Keratinocyte (primary cell): ENCODE measurements around the gene SPATA12. TPM values are rescaled to one million over a fixed set of nuclear protein-coding genes. Genes with fewer than 3 reads are reported as not detected.

Experiments
- DNase-seq: peaks from one replicate; pipeline ENCODE4 v3.0.0-alpha.2; 2011; ENCODE audit warnings: low read depth, missing footprints, low spot score
- FAIRE-seq: peaks from 2 replicates; lab custom pipeline; 2011; peaks lifted over from hg19 to GRCh38; lab: Jason Lieb, UNC
- H2AFZ ChIP-seq: 2 replicates; pipeline ENCODE4 v1.6.0; 2012; ENCODE audit warnings: low read length, control low read depth, inconsistent platforms; ENCODE audit not compliant: control insufficient read depth
- H3K27ac ChIP-seq: 2 replicates; pipeline ENCODE4 v1.5.1; 2011; ENCODE audit warnings: low read length; ENCODE audit not compliant: control insufficient read depth, insufficient read depth
- H3K27me3 ChIP-seq: 3 replicates; pipeline ENCODE4 v1.6.0; 2011; ENCODE audit warnings: low read length; ENCODE audit not compliant: control insufficient read depth, insufficient read depth; ENCODE audit errors: extremely low read depth
- H3K36me3 ChIP-seq, 2 experiments: 2 replicates in 1 of 2; 3 replicates in 1 of 2; pipeline ENCODE4 v1.5.1; 2011; ENCODE audit warnings: low read length in 2 of 2, mild to moderate bottlenecking in 1 of 2; ENCODE audit not compliant: control insufficient read depth in 2 of 2, insufficient read depth in 2 of 2; ENCODE audit errors: extremely low read depth in 1 of 2
- H3K4me1 ChIP-seq: 3 replicates; pipeline ENCODE4 v1.5.1; 2011; ENCODE audit warnings: low read length; ENCODE audit not compliant: control insufficient read depth, insufficient read depth; ENCODE audit errors: extremely low read depth
- H3K4me2 ChIP-seq: 3 replicates; pipeline ENCODE4 v1.6.0; 2011; ENCODE audit warnings: low read depth, low read length; ENCODE audit not compliant: control insufficient read depth, insufficient read depth; ENCODE audit errors: extremely low read depth
- H3K4me3 ChIP-seq, 3 experiments: fragments of 200-600 bp in 1 of 3; sonication (generic) in 1 of 3; 2 replicates in 2 of 3; 3 replicates in 1 of 3; pipeline ENCODE4 v1.5.1; 2011 to 2016; ENCODE audit warnings: low read length in 3 of 3, mild to moderate bottlenecking in 3 of 3, control low read depth in 2 of 3, inconsistent platforms in 1 of 3, low read depth in 1 of 3, mixed read lengths in 1 of 3, mixed run types in 1 of 3, moderate library complexity in 1 of 3; ENCODE audit not compliant: control insufficient read depth in 2 of 3, insufficient read depth in 2 of 3; ENCODE audit errors: extremely low read depth in 1 of 3
- H3K79me2 ChIP-seq: 2 replicates; pipeline ENCODE4 v1.6.0; 2012; ENCODE audit warnings: low read length; ENCODE audit not compliant: control insufficient read depth, insufficient read depth
- H3K9ac ChIP-seq: 3 replicates; pipeline ENCODE4 v1.6.0; 2011; ENCODE audit warnings: low read length; ENCODE audit not compliant: control insufficient read depth, insufficient read depth; ENCODE audit errors: extremely low read depth
- H3K9me1 ChIP-seq: 3 replicates; pipeline ENCODE4 v1.6.0; 2011; ENCODE audit warnings: low read length; ENCODE audit not compliant: control insufficient read depth, insufficient read depth; ENCODE audit errors: extremely low read depth
- H3K9me3 ChIP-seq: 2 replicates; pipeline ENCODE4 v1.5.1; 2012; ENCODE audit warnings: low read depth, low read length; ENCODE audit not compliant: control insufficient read depth
- H4K20me1 ChIP-seq: 3 replicates; pipeline ENCODE4 v1.6.0; 2011; ENCODE audit warnings: low read length; ENCODE audit not compliant: control insufficient read depth, insufficient read depth; ENCODE audit errors: extremely low read depth
- CTCF ChIP-seq, 3 experiments: IDR thresholded peaks in 1 of 3; conservative IDR thresholded peaks in 1 of 3; optimal IDR thresholded peaks in 1 of 3; 2 replicates in 2 of 3; 3 replicates in 1 of 3; pipeline versions ENCODE3 to v1.5.1; 2011; ENCODE audit warnings: low read length in 3 of 3, mild to moderate bottlenecking in 3 of 3, moderate library complexity in 2 of 3, control low read depth in 1 of 3, inconsistent platforms in 1 of 3; ENCODE audit not compliant: insufficient read depth in 2 of 3; ENCODE audit errors: extremely low read depth in 1 of 3
- EZH2 ChIP-seq: IDR thresholded peaks from one replicate; pipeline ENCODE4 v1.6.1; 2012; ENCODE audit warnings: inconsistent platforms, mild to moderate bottlenecking, low read length, moderate library complexity
- dilution Hi-C: fragments of 300-500 bp; cut with MboI; formaldehyde crosslinking; loops from one replicate; pipeline ENCODE4 v1.7.0; 2020; ENCODE audit warnings: low sequenced_read_pairs; ENCODE audit not compliant: extremely low pct_ligation_motif_present
- polyA plus RNA-seq, 5 experiments: library from polyadenylated mRNA; depleted of rRNA in 3 of 5; stranded (reverse) in 3 of 5; stranded (forward) in 1 of 5; unstranded in 1 of 5; fragments of >200 nt; gene quantifications; 1 replicate in 1 of 5; 2 replicates in 3 of 5; 3 replicates in 1 of 5; pipeline versions ENCODE4 v1.2.1 to v1.2.3, GENCODE V29; 2011 to 2012; ENCODE audit warnings: missing spikeins in 2 of 5, low read depth in 1 of 5, low replicate concordance in 1 of 5

The SPATA12 gene
- polyA plus RNA-seq, 1 donor (not counting 4 experiments of a cell fraction or from before 2014, with no cell fraction given), result 0.08 TPM

- dilution Hi-C loops, result no loop called here
- Histone ChIP-seq H4K20me1 (no peaks in the 10 kb centered on the region), H3K4me1 (peaks cover 14% of the 10 kb centered on the region), H3K9ac (no peak overlapping the region), H3K27me3 (no peaks in the 10 kb centered on the region), H3K9me1 (no peaks in the 10 kb centered on the region), H3K4me2 (no peak overlapping the region), H3K36me3 (no peaks in the 10 kb centered on the region), H3K9me3 (no peaks in the 10 kb centered on the region), H3K27ac (no peak overlapping the region), H2AFZ (no peak overlapping the region), H3K4me3 (no peak overlapping the region), H3K79me2 (no peaks in the 10 kb centered on the region)
- DNase-seq (no peak), FAIRE-seq (peak; percentile 17)
- no peak for TF ChIP-seq EZH2
- no peak for TF ChIP-seq CTCF (optimal IDR thresholded peaks at IDR 0.05 in 1 of 3, IDR thresholded peaks at IDR 0.05 in 1 of 3, conservative IDR thresholded peaks at IDR 0.05 in 1 of 3; ENCODE audit: extremely low read depth in 1 of 3, insufficient read depth in 2 of 3, low read length in 3 of 3)
These were observed 11.7 kb upstream of the SPATA12 start for GRCh38 chr3:57048728-57049127.

- Histone ChIP-seq H4K20me1 (no peaks in the 10 kb centered on the region), H3K27ac (no peak overlapping the region), H3K9me3 (no peaks in the 10 kb centered on the region), H3K36me3 (no peaks in the 10 kb centered on the region), H3K9ac (no peak overlapping the region), H3K9me1 (no peaks in the 10 kb centered on the region), H3K4me3 (no peak overlapping the region), H3K4me1 (peaks cover 14% of the 10 kb centered on the region), H2AFZ (no peak overlapping the region), H3K27me3 (no peaks in the 10 kb centered on the region), H3K79me2 (no peaks in the 10 kb centered on the region), H3K4me2 (no peak overlapping the region)
- TF ChIP-seq EZH2 (no peak), CTCF (optimal IDR thresholded peaks at IDR 0.05 in 1 of 3, IDR thresholded peaks at IDR 0.05 in 1 of 3, conservative IDR thresholded peaks at IDR 0.05 in 1 of 3; ENCODE audit: extremely low read depth in 1 of 3, insufficient read depth in 2 of 3, low read length in 3 of 3) (no peak)
- FAIRE-seq (no peak), DNase-seq (no peak)
- dilution Hi-C loops, result no loop called here
These were observed 7.8 kb upstream of the SPATA12 start for GRCh38 chr3:57052662-57053061.
